Activated T-cell treated with anti-CD3 and anti-CD28 coated beads for 24 hours (primary cell): ENCODE results near the gene ARL6IP4.

ENCODE experiments used
- DNase-seq: peaks from one replicate; pipeline ENCODE4 v3.0.0-alpha.2; 2020; ENCODE audit warnings: low read depth

The ARL6IP4 gene

DNA sequence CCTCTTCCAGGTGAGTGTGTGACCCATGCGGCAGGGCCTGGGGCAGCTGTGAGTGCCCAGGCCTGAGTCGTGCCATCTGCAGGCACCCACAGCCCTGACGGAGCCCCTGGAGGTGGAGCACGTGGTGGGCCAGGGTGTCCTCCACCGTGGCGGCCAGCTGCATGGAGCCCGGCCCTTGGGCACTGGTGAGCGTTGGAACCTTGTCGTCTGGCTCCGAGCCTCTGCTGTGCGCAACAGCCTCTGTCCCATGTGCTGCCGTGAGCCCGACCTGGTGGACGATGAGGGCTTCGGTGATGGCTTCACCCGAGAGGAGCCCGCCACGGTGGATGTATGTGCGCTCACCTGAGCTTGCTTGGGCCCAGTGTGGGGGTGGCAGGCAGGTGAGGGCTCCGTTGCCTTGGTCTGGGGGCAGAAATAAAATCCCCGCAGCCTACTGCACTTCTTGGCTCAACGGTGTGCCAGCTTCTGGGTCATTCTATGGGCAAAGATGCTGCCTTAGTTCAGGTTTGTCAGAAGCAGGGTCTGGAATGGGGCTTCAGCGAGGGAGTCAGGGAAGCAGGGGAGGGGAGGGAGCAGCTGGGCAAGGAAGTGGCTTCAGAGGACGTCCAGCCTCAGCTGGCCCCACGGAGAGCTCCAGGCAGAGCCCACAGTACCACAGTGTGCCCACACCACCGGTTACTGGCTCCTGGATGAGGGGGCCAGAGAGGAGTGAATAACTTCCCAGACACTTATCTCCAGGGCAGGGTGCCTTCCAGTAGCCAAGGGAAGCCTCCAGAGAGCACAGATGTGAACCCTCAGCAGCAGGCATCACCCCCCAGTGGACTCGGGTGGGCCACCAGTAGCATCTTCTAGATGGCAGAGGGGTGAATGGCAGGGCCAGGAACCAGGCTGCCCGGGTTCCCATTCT lies 1.2 kb upstream of the ARL6IP4 start:
- DNase-seq: no peak

DNA sequence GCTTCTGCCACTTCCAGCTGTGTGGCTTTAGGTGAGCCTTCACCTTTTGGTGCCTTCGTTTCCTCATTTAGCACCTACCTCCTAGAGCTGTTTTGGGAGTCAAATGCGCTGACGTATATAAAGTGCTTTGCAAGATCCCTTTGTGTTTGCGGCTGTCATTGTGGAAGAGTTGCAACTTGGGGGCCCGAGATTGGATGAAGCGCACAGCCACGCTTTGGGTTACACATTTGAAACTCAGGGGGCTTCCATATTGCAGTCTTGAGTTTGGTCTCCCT lies 636 bp upstream of the ARL6IP4 start:
- no peak for DNase-seq

DNA sequence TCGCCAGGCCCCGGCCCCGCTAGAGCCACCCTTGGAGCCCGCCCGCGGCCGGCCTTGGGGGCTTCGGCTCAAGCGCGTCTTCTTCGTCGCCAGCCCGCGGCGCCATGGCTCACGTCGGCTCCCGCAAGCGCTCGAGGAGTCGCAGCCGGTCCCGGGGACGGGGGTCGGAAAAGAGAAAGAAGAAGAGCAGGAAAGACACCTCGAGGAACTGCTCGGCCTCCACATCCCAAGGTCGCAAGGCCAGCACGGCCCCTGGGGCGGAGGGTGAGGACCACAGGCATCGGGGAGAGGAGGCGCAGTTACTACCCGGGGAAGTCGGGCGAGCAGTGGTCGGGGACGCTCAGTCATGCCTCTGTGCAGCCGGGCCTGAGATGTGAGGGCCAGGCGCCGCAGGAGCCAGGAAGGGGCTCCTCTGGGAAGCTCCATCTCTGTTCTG lies 573 bp downstream of the ARL6IP4 start:
- DNase-seq: no peak

DNA sequence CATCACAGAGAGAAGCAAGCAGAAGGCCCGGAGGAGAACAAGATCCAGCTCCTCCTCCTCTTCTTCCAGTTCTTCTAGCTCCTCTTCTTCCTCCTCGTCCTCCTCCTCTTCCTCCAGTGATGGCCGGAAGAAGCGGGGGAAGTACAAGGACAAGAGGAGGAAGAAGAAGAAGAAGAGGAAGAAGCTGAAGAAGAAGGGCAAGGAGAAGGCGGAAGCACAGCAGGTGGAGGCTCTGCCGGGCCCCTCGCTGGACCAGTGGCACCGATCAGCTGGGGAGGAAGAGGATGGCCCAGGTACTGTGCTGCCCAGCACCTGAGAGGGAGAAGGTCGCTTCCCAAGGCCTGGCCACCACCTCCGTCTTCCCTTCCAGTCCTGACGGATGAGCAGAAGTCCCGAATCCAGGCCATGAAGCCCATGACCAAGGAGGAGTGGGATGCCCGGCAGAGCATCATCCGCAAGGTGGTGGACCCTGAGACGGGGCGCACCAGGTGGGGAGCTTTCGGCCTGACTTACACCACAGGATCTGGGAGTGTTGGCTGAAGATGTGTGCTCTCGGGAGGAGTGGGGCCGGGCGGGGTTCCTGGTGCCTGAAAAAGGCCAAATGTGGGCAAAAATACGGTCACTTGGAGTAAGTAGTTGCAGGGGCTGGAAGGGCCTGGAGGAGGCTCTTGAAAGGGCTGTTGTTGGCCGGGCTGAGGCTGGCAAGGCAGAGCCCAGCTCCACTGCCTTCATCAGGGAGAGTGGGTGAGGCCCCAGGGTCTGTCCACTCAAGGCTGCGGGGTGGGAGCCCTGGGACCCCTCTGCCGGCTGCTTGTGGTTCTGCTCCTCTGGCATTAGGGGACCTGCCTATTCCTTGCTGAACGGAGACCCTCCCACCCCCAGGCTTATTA lies 1.4 kb downstream of the ARL6IP4 start:
- no peak for DNase-seq

DNA sequence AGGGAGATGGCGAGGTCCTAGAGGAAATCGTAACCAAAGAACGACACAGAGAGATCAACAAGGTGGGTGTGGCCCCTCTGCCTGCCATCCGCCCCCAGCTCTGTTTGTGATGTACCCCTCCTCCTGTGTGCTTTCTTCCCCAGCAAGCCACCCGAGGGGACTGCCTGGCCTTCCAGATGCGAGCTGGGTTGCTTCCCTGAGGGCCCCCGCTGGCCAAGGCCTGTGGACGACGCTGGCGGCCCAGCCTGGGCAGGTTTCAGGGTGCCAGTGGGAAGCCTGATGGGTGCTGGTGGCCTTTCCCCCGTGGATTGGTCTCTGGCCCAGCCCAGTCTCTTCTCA lies 2.0 kb downstream of the ARL6IP4 start:
- DNase-seq: no peak

DNA sequence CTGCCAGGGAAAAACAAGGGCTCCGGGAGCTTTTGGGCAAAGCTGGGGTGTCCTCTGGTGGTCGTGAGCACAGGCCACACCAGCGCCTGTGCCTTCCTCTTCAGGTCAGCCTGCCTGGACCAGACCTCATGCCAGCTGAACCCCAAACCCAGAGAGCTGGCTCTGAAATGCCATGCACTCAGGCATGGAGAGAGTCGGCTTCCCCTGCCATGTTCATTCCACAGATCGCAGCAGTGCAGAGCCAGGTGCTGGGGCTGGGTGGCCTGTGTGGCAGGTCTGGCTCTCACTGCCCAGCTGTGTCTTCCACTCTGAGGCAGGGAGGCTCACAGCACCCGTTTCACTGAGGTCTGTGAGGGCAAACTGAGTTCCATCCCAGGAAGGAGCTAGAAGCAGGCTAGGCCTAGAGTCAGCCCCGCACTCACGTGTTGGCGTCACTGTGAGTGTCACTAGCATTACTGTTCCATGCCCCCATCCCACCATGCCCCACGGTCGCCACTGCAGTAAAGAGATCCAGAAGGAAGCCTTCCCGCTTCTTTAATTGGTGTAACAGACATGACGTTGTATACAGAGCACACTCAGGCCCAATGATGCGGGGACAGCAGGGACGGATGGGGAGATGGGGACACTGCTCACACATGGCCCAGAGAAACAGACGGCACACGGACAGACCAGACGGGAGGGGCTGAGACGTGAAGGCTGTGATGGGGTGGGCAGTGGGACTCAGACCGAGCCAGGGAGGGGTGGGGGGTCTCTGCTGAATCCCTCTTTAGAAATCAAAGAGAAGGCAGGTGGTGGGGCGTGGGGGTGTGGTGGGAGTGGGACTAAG lies 2.7 kb downstream of the ARL6IP4 start:
- DNase-seq: no peak

DNA sequence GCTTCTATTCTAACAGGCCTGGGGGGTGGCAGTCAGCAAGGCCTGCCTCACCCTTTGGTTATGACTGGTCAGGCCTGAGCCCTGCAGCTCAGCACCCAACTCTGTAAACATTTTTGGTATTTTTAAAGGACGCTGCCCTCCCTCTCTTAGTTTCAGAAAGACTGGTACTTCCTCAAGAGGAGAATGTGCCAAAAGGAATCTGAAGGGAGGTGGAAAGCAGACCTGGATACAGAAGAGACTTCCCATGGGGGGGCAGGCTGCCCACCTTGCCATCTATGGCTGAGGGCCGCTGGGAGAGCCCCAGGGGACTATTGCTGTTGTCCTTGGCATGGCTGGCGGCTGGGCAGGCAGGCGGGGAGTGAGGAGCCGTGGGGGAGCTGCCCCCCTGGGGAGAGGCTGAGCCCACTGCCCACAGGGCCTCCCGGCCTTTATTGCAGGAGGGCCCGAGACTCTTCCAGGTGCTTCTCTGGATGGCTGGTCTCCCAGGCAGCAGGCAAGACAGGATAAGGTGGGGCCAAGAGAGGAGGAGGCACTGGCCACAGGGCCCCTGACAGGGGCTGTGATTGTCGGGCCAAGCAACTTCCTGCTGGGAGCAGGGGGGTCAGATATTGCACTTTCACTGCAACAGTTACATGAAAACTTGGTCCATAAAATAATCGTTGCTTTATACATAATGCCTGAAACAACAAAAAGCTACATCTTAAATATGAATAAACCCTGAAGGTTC lies 3.5 kb downstream of the ARL6IP4 start:
- no peak for DNase-seq

DNA sequence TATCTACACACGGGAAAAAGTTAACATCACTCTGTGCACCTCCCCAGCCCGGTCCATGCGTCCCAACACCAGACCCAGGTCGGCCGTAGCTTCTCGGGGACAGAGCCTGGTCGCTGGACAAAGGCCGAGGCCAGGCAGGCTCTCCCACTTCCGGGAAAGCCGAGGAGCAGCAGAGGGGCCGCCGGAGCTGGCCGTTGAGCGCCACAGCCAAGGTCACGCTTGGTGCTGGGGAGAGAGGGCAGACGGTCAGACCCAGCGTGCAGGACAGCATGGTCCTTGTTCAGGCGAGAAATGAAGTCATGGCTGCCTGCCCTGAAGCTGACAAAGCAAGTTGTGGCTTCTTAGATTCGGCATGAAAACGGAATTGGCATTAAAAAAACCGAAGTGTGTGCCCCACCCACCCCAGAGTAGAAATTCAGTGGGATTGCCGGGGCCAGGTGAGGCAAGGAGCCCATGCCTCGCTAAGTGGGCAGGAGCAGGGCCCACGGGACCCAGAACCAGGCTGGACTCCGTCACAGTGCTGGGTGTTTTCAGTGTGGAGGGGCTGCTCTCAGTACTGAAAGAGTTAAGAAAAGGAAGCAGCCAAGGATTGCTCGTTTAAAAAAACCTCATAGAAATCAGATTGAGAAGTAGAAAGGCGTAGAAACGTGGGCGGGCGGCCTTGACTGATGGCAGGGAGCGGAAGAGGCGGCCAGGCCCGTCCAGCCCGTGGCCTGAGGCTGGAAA lies 4.3 kb downstream of the ARL6IP4 start:
- DNase-seq: no peak

DNA sequence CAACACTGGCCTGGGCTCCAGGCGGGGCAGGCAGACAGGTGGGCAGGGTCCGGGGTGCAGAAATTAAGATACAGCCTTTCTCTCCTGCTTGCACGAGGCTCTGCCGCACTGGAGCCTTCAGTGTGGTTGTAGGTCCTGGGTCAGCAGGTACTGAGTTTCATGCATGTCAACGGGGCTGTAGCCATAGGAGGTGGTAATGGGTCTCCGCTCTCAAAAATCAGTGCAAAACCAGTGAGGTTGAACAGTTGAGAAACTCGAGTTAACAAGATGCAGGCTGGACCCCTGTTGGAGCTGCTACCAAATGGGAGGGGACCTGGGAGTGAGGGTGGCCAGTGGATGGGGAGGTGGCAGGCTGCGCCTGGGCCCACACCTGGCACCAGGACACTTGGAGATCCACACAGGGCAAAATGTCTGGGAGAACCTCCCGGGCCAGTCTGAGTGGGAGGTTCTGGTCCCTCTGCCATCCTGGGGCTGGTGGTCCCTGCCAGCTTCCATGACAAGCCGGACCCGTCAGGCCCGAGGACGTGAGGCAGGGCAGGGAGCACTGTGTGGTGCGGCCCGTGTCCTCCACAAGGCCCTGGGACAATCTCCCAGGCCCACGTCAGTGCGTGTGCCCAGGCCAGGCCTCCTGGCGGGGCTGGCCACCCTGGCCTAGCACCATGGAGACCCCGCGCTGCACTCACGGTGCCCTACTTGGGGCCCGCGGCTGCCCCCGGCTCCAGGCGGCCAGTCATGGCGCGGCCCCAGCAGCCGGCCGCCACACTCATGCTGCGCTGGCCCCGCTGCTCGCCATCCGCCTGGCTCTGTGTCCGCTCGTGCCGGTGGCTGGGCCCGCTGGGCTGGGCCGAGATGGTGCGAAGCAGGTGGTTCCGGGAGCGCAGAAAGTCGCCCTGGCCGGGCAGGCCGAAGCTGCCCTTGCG lies 5.1 kb downstream of the ARL6IP4 start:
- no peak for DNase-seq

DNA sequence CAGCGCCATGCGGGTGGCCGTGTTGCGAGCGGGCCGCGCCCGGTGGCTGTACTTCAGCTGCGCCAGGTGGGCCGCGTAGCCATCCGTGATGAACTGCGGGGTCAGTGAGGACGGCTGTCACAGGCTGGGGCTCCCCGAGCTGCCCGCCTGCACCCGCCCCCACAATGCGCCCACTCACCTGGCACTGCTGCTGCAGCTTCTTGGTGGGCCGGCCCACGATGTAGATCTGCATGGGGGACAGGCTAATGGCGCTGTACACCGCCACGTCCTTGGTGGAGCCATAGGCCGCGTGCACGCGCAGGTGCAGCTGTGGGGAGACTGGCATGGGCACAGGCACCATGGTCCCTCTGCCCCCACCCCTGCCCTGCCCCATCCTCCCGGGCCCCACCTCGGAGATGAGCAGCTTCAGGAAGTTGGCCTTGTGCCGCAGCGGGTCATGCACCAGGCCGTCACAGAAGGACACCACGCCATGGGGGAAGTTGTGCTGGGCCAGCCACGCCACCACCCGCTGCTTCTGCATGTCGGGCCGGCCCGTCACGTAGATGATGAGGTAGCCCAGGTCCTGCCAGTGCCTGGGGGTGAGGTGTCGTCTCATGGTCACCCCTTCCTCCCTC lies 5.9 kb downstream of the ARL6IP4 start:
- DNase-seq: no peak

DNA sequence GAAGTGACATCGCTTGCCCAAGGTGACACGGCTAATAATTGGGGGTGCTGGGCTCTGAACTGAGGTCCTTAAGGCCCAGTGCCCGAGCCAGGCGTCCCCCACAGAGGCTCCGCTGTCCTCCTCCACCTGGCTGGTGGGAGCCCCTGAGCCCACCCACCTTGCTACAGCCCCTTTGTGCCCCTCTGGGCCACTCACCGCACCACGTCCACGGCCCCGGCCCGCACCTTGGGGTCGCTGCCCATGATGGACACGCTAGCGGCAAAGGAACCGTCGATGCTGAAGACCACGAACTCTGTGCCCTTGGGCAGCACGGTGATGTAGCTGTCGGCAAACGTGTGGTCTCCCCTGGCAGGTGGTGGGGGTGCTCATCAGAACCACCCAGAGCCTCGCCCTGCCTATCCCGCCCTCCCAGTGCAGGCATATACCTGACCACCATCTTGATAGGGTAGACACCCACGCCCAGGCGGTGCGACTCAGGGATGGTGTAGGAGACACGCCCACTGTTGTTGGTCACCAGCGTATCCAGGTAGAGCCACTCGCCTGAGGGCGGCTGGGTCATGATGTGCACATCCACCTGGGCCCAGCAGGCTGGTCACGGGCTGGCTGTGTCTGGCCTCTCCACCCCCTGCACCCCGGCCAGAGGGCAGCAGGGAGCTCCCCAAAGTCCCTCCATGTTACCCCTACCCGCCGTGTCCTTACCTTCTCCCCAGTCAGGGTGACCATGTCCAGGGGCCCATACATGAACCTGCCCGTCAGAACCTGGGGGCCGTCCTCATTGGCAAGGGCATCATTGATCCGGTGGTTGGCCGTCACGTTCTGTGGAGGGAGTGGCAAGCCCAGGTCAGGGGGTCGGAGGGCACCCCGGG lies 6.8 kb downstream of the ARL6IP4 start:
- DNase-seq: no peak

DNA sequence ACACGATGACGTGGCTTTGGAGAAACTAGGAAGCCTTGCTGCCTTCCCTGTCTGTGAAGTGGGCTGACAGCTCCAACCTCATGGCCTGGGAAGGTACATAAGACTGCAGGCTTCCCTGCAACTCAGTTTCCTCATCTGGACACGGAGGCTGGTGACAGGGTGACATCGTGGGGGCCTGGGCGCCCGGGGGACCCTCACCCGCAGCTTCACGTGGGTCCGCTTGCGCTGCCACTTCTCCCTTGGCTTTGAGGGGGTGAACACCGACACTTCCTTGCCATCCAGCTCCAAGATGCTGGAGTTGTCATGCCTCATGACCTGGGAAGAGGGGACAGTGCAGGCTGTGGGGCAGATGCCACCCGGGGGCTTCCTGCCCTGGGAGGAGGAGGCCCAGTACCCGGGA lies 7.6 kb downstream of the ARL6IP4 start:
- DNase-seq: no peak

DNA sequence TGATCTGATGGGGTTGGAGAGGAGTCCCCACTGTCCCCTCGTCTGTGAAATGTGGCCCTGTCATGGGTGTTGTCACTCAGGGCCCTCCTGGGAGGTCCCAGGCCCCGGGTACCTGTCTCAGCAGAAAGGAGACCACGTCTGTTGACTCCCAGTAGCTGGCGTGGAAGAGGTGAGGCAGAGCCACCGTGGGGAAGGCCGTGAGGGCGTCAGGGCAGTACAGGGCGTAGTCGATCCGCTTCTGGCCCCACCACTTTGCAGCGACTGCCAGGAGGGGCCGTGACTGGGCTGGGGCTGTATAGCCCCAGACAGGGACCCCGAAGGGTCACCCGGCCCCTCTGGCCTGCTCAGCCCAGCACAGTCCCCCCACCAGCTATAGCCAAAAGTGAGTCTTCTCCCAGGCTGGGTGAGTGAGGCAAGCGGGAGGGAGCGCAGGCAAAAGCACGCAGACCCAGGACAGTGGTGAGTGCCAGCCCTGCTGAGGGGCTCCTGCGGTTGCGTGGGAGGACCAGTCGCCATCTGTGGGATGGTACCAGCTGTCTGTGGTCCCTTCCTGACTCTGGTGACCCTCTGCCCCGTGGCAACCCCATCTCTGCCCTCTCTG lies 8.2 kb downstream of the ARL6IP4 start:
- no peak for DNase-seq

DNA sequence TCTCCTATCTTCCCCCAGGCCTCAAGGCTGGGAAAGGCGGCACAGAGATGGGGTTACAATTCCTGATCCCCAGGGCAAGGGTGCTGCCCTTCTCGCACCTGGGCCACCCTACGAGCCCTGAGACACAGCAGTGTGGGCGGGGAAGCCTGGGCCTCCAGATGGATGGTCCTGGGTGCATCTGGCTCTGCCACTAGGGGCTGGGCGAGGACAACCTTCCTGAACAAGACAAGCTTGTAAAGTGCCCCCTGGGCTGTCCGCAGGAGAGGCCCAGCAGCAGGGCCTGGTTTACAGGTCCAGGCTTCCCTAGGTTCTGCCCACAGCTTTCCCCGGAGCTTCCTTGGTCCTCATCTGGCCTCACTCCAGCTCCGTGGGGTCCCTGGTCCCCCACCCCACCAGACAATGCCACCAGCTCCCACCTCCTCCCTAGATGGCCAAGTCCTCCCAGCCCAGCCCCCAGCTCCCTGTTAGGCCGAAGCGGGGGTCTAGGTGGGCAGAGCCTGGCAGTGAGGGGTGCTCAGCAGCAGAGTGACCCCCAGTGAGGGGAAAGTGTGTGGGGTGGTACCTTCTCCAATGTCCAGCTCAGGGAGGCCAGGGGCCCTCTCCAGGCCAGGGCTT lies 8.9 kb downstream of the ARL6IP4 start:
- DNase-seq: no peak

DNA sequence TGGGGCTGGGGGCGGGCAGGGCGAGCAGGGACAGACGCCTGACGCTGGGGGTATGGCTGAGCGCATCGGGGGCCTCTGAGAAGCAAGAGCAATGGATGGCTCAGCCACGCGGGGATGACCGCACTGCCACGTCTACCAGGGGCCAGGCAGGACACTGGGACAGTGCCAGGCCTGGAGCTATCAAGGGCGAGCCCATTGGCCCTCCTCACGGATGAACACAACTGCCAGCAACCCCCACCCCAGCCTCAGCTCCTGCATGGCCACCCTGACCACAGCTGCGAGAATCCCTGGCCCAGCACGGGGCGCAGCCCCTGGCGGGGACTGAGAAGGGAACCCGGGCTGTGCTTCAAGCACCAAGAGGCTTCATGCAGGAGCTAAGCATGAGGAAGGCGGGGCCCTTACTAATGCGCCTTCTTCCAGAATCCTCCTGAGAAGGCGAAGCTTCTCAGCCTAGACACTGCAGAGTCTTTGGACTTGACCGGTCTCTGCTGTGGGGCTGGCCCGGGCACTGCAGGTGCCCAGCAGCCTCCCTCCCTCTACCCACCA lies 9.5 kb downstream of the ARL6IP4 start:
- no peak for DNase-seq

DNA sequence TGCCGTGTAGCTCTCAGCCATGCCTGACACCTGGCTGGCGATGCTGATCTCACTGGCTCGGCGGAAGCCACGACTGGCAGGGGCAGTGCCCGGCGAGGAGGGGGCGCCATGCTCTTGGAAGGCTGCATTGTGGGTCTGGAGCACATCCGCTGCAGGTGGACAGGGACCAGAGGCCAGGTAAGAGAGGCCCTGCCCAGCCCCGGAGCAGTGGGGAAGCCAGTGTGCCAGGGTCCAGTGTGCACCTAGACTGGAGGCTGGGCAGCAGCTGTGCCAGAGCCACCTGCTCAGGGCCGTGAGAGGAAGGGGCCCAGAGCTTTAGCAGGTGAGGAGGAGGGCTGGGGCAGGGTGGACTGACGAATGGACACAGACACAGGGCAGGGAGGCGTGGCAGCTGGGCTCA lies 10.1 kb downstream of the ARL6IP4 start:
- no peak for DNase-seq

DNA sequence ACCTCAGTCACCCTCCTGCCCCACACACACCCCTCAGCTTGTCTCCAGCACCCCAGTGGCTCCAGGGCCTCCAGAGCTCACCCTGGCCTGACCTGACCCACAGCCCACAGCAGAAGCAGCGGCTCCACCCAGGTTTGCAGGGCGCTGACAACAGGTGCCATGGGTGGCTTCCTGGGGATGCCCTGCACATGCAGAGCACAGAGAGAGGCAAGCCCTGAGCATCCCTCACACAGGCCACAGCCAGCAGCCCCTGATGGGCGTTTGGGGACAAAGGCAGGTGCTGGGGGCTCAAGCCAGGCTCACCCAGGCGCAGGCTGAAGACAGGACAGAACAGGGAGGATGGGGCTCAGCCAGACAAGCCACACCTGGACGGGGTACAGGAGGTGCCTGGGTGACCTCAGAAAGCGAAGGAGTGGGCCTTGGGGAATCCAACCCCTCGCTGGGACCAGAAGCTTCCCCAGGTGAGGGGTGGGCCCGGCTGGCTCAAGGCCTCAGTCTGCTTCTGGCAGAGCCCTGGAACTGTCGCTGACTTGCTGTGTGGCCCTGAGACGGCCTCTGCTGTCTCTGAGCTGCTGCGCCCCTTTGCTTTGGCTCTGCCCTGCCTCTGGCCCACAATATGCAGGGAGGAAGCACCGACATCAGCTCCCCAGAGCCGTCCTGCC lies 10.6 kb downstream of the ARL6IP4 start:
- DNase-seq: no peak
